GM23248 (cell line): Measurements from ENCODE around the gene AJM1. TPM values are rescaled to one million over a fixed set of nuclear protein-coding genes. Genes with fewer than 3 reads are reported as not detected.
"Not testable (repeated sequence)": the region's sequence is repeated elsewhere in the genome, so short reads cannot be mapped to it uniquely, and the experiment has no call there.

Experiments
- DNase-seq: peaks from one replicate; pipeline ENCODE4 v3.0.0-alpha.2; 2015
- H2AFZ ChIP-seq: fragments of 200-600 bp; sonication (generic); 2 replicates; pipeline ENCODE4 v1.6.1; 2016; ENCODE audit warnings: antibody characterized with exemption
- H3F3A ChIP-seq: fragments of 200-600 bp; sonication (generic); 2 replicates; pipeline ENCODE4 v1.6.1; 2016; ENCODE audit warnings: mild to moderate bottlenecking, antibody characterized with exemption, mixed run types; ENCODE audit not compliant: insufficient read depth
- H3K27ac ChIP-seq: fragments of 200-600 bp; sonication (generic); 2 replicates; pipeline ENCODE4 v1.5.1; 2016; ENCODE audit warnings: mild to moderate bottlenecking
- H3K27me3 ChIP-seq: fragments of 200-600 bp; sonication (generic); replicated peaks from 2 replicates; pipeline ENCODE4 v1.6.1; 2016; ENCODE audit warnings: mild to moderate bottlenecking; ENCODE audit not compliant: insufficient read depth
- H3K36me3 ChIP-seq: fragments of 200-600 bp; sonication (generic); 2 replicates; pipeline ENCODE4 v1.6.1; 2016; ENCODE audit warnings: low read depth, mild to moderate bottlenecking
- H3K4me1 ChIP-seq: fragments of 200-600 bp; sonication (generic); 2 replicates; pipeline ENCODE4 v1.6.1; 2016; ENCODE audit warnings: mild to moderate bottlenecking; ENCODE audit not compliant: insufficient read depth
- H3K4me2 ChIP-seq: fragments of 200-600 bp; sonication (generic); one replicate; pipeline ENCODE4 v1.6.1; 2016; ENCODE audit warnings: mild to moderate bottlenecking; ENCODE audit not compliant: unreplicated experiment
- H3K4me3 ChIP-seq: fragments of 200-600 bp; sonication (generic); 2 replicates; pipeline ENCODE4 v1.5.1; 2016; ENCODE audit warnings: mild to moderate bottlenecking
- H3K79me2 ChIP-seq: fragments of 200-600 bp; sonication (generic); 2 replicates; pipeline ENCODE4 v1.6.1; 2016; ENCODE audit warnings: mild to moderate bottlenecking; ENCODE audit not compliant: insufficient read depth
- H3K9ac ChIP-seq: fragments of 200-600 bp; sonication (generic); 2 replicates; pipeline ENCODE4 v1.6.1; 2016; ENCODE audit warnings: mild to moderate bottlenecking
- H3K9me2 ChIP-seq: fragments of 200-600 bp; sonication (generic); 2 replicates; pipeline ENCODE4 v1.6.1; 2016; ENCODE audit warnings: mixed run types, mild to moderate bottlenecking, moderate library complexity; ENCODE audit not compliant: insufficient read depth
- H3K9me3 ChIP-seq: fragments of 200-600 bp; sonication (generic); one replicate; pipeline ENCODE4 v1.6.1; 2017; ENCODE audit warnings: low read depth
- H4K20me1 ChIP-seq: fragments of 200-600 bp; sonication (generic); 2 replicates; pipeline ENCODE4 v1.6.0; 2016; ENCODE audit not compliant: insufficient read depth
- EZH2 ChIP-seq: fragments of 200-600 bp; sonication (generic); IDR thresholded peaks from 2 replicates; pipeline ENCODE4 v1.6.1; 2018; ENCODE audit warnings: antibody characterized with exemption, mild to moderate bottlenecking; ENCODE audit not compliant: insufficient read depth, poor library complexity, severe bottlenecking
- EZH2phosphoT487 ChIP-seq: fragments of 200-600 bp; sonication (generic); IDR thresholded peaks from 2 replicates; pipeline ENCODE4 v1.6.1; 2018; ENCODE audit warnings: antibody characterized with exemption, moderate library complexity, mild to moderate bottlenecking, low read depth; ENCODE audit not compliant: insufficient read depth
- WGBS, 2 experiments: methylation state at CpG; one replicate each; pipeline ENCODE4 v1.1.6; 2015 to 2017; ENCODE audit warnings: low lambda C conversion rate in 2 of 2, low coverage in 1 of 2; ENCODE audit errors: missing lambda C conversion rate in 2 of 2; 5-methylcytosine and 5-hydroxymethylcytosine counted together
- in situ Hi-C: fragments of 300-500 bp; cut with MboI; formaldehyde crosslinking; loops from 2 replicates; pipeline ENCODE4 v1.15.0; 2020
- polyA plus RNA-seq: library from polyadenylated mRNA; unstranded; fragments of >200 nt; fragmentation: Nextera tagmentation; extraction: Ambion mirVana; gene quantifications from 2 replicates; pipeline ENCODE4 v1.2.1, GENCODE V29; 2016
- total RNA-seq: library from RNA; depleted of rRNA; stranded (reverse); fragments of >200 nt; shearing (Covaris generic); gene quantifications from 2 replicates; pipeline ENCODE4 v1.2.3, GENCODE V29; 2014

AJM1 gene
- total and polyA plus RNA-seq, 2 experiments from 2014 or later: 1.1 to 1.4 TPM

- no peak overlapping the region for H3K9ac ChIP-seq
- no peak for DNase-seq
- TF ChIP-seq EZH2: no peak
- no peaks in the 10 kb centered on the region for H3K27me3 ChIP-seq
- no peak overlapping the region for H3K4me3 ChIP-seq
- peaks cover 2% of the 10 kb centered on the region for H3K36me3 ChIP-seq
- no peak overlapping the region for H3K4me2 ChIP-seq
- WGBS, 2 experiments: 96 to 97% methylated on average over 18 of the region's 18 CpGs
- H3K79me2 ChIP-seq: peaks cover 46% of the 10 kb centered on the region
- H3F3A ChIP-seq: no peaks in the 10 kb centered on the region
- H3K27ac ChIP-seq: no peak overlapping the region
- H2AFZ ChIP-seq: no peak overlapping the region
- in situ Hi-C loops: no loop called here
- H3K4me1 ChIP-seq: peaks cover 15% of the 10 kb centered on the region
- no peaks in the 10 kb centered on the region for H3K9me2 ChIP-seq
- no peaks in the 10 kb centered on the region for H4K20me1 ChIP-seq
- H3K9me3 ChIP-seq: no peaks in the 10 kb centered on the region
These were observed 25.2 kb downstream of the AJM1 start for GRCh38 chr9:136867480-136867879.

GRCh38 chr9:136867917-136868316 is 25.6 kb downstream of the AJM1 start:
- Histone ChIP-seq H3K4me2 (no peak overlapping the region), H2AFZ (no peak overlapping the region), H3F3A (no peaks in the 10 kb centered on the region), H3K79me2 (peaks cover 43% of the 10 kb centered on the region), H3K9ac (no peak overlapping the region), H4K20me1 (no peaks in the 10 kb centered on the region), H3K4me1 (peaks cover 15% of the 10 kb centered on the region), H3K27ac (no peak overlapping the region), H3K36me3 (no peaks in the 10 kb centered on the region; the same call in 1 of the 2 replicates), H3K9me3 (no peaks in the 10 kb centered on the region), H3K4me3 (no peak overlapping the region), H3K9me2 (no peaks in the 10 kb centered on the region), H3K27me3 (no peaks in the 10 kb centered on the region)
- TF ChIP-seq EZH2phosphoT487 (no peak), EZH2 (no peak)
- in situ Hi-C loops: no loop called here
- WGBS, 2 experiments: 97 to 99% methylated on average over 18 of the region's 18 CpGs
- no peak for DNase-seq

- H4K20me1 ChIP-seq: no peaks in the 10 kb centered on the region
- peaks cover 15% of the 10 kb centered on the region for H3K4me1 ChIP-seq
- H3K79me2 ChIP-seq: peaks cover 36% of the 10 kb centered on the region
- no peaks in the 10 kb centered on the region for H3K9me2 ChIP-seq
- H2AFZ ChIP-seq: no peak overlapping the region
- 92 to 93% methylated on average over 11 of the region's 11 CpGs for WGBS, 2 experiments
- no peak overlapping the region for H3K9ac ChIP-seq
- H3K9me3 ChIP-seq: no peaks in the 10 kb centered on the region
- no peak overlapping the region for H3K27ac ChIP-seq
- DNase-seq: no peak
- no peaks in the 10 kb centered on the region for H3F3A ChIP-seq
- no peaks in the 10 kb centered on the region for H3K27me3 ChIP-seq
- no peak for TF ChIP-seq EZH2
- TF ChIP-seq EZH2phosphoT487: no peak
- H3K36me3 ChIP-seq: no peaks in the 10 kb centered on the region; the same call in 1 of the 2 replicates
- no peak overlapping the region for H3K4me2 ChIP-seq
- in situ Hi-C loops: no loop called here
- H3K4me3 ChIP-seq: no peak overlapping the region
These were observed 26.4 kb downstream of the AJM1 start for GRCh38 chr9:136868644-136869043.

GRCh38 chr9:136869611-136870010 is 27.3 kb downstream of the AJM1 start:
- DNase-seq, H4K20me1 ChIP-seq, H3K9me2 ChIP-seq, H3K36me3 ChIP-seq, in situ Hi-C loops, H3K9me3 ChIP-seq, H3K27me3 ChIP-seq, H3K4me3 ChIP-seq, H3K27ac ChIP-seq, H2AFZ ChIP-seq, H3F3A ChIP-seq, H3K4me2 ChIP-seq, H3K9ac ChIP-seq: not testable (repeated sequence)
- WGBS, 2 experiments: 45 to 51% methylated on average over 2 of the region's 2 CpGs
- Histone ChIP-seq H3K79me2 (peaks cover 26% of the 10 kb centered on the region), H3K4me1 (peaks cover 13% of the 10 kb centered on the region)

- Histone ChIP-seq H3K9ac (no peak overlapping the region), H3K79me2 (no peaks in the 10 kb centered on the region), H2AFZ (no peak overlapping the region), H3K9me2 (no peaks in the 10 kb centered on the region), H3K4me2 (no peak overlapping the region), H3K9me3 (no peaks in the 10 kb centered on the region), H3K4me1 (no peaks in the 10 kb centered on the region), H3K27ac (no peak overlapping the region), H3K4me3 (no peak overlapping the region), H4K20me1 (no peaks in the 10 kb centered on the region), H3K27me3 (no peaks in the 10 kb centered on the region), H3K36me3 (no peaks in the 10 kb centered on the region), H3F3A (no peaks in the 10 kb centered on the region)
- TF ChIP-seq EZH2: no peak
- no peak for TF ChIP-seq EZH2phosphoT487
- 79 to 85% methylated on average over 6 of the region's 6 CpGs for WGBS, 2 experiments
- in situ Hi-C loops: no loop called here
- DNase-seq: no peak
These were observed 32.9 kb downstream of the AJM1 start for GRCh38 chr9:136875155-136875554.
